ENCODE results near the gene SCGB3A2.

SCGB3A2 gene

DNA sequence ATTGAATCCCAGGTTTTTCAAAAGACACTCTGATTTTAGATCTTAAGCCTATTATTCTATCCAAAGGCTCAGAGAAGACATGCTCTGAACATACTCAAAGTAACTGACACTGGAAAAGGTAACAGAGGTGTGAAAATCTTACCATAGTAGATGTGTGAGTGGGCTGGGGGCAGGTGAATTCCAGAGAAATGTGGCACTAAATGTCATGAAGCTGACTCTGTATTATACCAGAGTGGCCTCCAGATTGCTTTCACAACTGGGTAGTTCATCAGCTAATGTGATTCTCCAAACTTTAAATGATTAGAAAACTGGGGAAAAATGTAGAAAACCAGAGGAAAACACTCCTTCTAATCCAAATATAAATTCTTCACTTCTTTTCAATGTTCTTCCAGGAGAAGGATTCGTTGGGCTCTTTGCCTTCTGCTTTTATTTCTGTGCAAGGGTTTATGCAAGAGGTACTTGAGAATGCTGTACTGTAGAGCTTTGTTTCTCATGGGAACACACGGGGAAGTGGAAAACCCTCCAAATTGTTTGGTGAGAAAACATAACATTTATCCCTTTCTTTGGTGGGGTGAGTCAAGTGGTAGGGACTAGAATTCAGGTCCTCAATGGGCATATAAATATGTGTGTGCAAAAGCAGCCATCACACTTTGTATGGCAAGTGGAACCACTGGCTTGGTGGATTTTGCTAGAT lies at the start of gene SCGB3A2:
TSS of gene SCGB3A2 (plus strand) at position 646 of the 694 bp plus-strand sequence. CDS start 93 bp downstream, outside the sequence.
- DNase-seq (ENCODE audit: low read depth), result no peak

- DNase-seq (ENCODE audit: low read depth), result no peak
These were observed 48.5 kb upstream of the SCGB3A2 start for GRCh38 chr5:147830035-147830434.

DNA sequence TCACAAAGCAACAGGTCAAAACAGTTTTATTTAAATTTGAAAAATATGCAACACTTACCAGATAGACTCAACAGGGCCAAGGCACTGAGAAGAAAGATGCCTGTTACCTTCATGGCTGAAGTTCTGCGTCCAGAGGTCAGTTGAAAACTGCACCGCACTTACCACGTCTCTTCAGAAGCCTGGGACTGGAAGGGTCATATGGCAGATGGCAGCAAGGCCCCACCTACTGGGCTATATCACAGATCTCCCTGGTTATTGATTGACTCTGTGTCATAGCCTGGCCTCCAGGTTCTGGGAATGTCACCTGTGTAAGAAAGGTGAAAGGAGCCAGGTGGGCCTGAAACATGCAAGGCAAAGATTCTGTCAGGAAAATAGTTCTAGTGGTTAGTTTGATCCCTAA lies 47.0 kb upstream of the SCGB3A2 start, which contains the start of gene SPINK1:
TSS of gene SPINK1 (minus strand) at position 207 of the 400 bp plus-strand sequence. CDS start at position 113, 94 bp downstream.
- DNase-seq (ENCODE audit: low read depth), result no peak

DNA sequence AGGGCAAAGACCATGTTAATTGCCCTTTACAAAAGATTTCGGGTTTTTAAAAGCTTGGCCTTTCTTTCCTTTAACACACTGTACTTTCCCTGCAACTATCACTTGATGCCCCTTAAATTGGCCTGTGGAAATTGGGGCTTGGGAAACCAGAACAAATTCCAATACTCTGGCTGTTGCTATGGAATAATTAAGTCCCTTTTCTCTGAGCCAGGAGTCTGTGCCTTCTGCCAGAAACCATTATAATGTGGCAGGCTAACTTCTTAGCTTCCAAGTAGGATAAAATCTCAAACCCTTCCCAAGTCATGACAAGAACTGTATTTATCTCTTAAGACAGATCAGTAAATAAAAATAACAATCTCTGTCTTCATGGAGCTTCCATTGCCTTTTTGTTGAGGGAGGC lies 46.0 kb upstream of the SCGB3A2 start:
- DNase-seq (ENCODE audit: low read depth), result no peak

DNA sequence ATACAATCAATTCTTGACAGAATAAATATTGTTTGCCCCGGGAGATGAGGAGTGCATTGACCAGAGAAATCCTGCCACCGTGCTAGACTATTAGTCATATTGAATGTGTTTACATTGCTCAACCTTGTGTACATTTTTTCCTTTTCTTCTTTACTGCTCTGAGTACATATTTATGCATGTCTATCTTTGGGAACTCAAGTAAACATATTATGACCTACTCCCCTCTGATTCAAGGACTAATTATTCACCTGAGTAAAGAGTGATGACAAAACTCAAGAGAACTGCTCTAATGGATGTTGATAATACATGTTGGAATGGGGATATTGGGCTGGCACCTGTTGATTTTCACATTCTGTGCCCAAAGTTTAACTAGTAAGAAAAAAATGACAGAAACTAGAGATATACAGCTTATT lies 43.1 kb upstream of the SCGB3A2 start:
- no peak for DNase-seq (ENCODE audit: low read depth)

DNA sequence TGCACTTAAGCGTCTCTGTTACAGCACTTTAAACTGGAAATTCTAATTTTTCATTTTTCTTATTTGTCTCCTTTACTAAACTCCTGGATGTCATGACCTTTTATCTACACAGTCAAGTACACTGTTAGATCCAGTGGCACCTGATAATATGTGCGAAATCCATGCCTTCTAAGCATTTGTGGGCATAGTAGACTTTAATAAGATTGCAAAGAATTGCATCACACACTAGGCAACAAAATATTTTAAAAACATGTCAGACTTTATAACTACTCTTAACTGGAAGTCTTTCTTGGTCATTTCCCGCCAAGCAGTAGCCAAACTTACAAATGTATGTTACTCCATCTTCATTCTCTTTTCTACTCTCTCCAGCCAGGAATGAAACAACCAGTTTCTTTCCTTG lies 42.1 kb upstream of the SCGB3A2 start:
- DNase-seq (ENCODE audit: low read depth), result no peak

- no peak for DNase-seq (ENCODE audit: low read depth)
These were observed 35.6 kb upstream of the SCGB3A2 start for GRCh38 chr5:147842869-147843268.

GRCh38 chr5:147844846-147845245 lies 33.7 kb upstream of the SCGB3A2 start:
- DNase-seq (ENCODE audit: low read depth), result no peak

GRCh38 chr5:147845618-147846017 lies 32.9 kb upstream of the SCGB3A2 start:
- DNase-seq (ENCODE audit: low read depth), result no peak

GRCh38 chr5:147849226-147849625 lies 29.3 kb upstream of the SCGB3A2 start:
- DNase-seq (ENCODE audit: low read depth), result no peak

DNA sequence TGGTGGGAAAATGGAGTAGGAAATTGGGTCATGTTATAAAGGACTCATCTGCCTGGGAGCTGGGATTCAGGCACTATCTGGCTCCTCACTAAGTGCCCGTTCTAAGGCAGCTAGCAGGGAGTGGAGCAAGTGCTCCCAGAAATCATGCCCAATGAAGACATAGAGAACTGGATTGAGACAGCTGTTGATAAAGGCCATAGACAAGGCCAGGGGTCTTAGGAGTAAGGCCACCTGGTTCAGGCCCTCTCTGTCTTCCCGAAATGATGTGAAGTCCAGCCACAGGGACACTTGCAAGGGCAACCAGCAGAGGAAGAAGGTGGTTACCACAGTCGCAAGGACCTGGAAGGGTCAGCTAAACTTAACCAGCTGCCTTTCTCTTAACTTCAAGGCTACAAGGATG lies 26.9 kb upstream of the SCGB3A2 start:
- no peak for DNase-seq (ENCODE audit: low read depth)

- no peak for DNase-seq (ENCODE audit: low read depth)
These were observed 26.1 kb upstream of the SCGB3A2 start for GRCh38 chr5:147852365-147852764.

GRCh38 chr5:147853372-147853987 lies 25.0 kb upstream of the SCGB3A2 start:
- DNase-seq (ENCODE audit: low read depth), result no peak

GRCh38 chr5:147854331-147854730 lies 24.2 kb upstream of the SCGB3A2 start:
- DNase-seq (ENCODE audit: low read depth), result no peak

GRCh38 chr5:147854894-147855773 lies 23.4 kb upstream of the SCGB3A2 start:
- DNase-seq (ENCODE audit: low read depth), result no peak

GRCh38 chr5:147855774-147856069 lies 22.8 kb upstream of the SCGB3A2 start:
- no peak for DNase-seq (ENCODE audit: low read depth)

GRCh38 chr5:147856801-147857200 lies 21.7 kb upstream of the SCGB3A2 start:
- DNase-seq (ENCODE audit: low read depth), result no peak

- peak; percentile 44 for DNase-seq (ENCODE audit: low read depth)
These were observed 21.0 kb upstream of the SCGB3A2 start for GRCh38 chr5:147857302-147858129.

DNA sequence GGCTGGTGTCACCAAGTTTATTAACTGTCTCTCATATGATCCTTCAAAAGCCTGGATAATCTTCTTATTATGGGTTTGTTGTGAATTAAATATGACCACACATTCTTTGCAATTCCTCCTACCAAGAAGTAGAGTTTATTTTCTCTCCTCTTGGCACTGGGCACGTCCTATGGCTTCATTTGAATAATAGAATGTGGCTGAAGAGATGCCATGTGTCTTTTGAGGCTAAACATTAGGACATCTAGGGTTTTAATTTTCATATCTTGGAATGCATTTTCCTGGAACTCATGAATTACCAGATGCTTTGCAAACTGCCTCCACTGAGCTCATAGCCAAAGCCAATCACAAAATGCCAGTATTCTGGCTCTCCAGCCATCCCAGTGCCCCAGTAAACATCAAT lies 19.9 kb upstream of the SCGB3A2 start:
- no peak for DNase-seq (ENCODE audit: low read depth)

DNA sequence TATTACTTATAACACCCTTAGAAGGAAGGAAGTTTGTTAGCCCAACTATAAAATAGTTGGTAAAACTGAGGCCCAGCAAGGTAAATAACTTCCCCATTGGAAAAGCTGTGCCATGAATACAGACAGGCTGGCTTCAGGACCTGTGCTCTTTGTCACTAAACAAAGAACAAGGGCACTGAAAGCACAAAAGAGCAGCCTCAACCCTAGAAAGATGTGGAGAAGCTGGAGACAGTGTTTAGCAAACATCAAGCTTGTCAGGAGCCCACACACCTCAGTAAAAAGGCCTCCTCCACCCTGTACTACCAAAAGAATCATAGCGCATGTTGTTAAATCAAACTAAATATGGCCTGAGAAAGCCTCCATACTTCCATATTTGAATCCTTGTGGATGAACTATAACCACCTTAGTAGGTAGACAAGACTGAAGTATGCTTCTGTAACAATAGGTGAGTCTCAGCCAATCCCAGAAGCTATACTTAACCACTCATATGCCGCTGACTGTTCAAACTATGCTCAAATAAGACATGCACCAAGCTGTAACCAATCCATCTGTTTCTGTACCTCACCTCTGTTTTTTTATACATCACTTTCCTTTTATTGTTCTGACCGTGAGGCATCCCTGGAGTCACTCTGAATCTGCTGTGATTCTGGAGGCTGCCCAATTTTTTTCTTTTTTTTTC lies 18.4 kb upstream of the SCGB3A2 start:
- DNase-seq (ENCODE audit: low read depth), result no peak

GRCh38 chr5:147860641-147861025 lies 17.9 kb upstream of the SCGB3A2 start:
- DNase-seq (ENCODE audit: low read depth), result no peak

All from stromal cell of bone marrow (primary cell).